Testis (tissue), 2 donors: ENCODE data around the gene ASAP2.

ENCODE experiments used
- POLR2A ChIP-seq: fragments of 450-650 bp; IDR thresholded peaks from one replicate; pipeline ENCODE4 v1.6.1; 2017; ENCODE audit warnings: antibody characterized with exemption, mild to moderate bottlenecking, moderate library complexity
- TF ChIP-seq, protein P1 (sequence below), 3 experiments: fragments of 450-650 bp in 2 of 3; fragments of 200-600 bp in 1 of 3; sonication (generic) in 1 of 3; IDR thresholded peaks; one replicate each; pipeline ENCODE4 v1.5.1; 2016 to 2019; ENCODE audit warnings: antibody characterized with exemption in 3 of 3, mild to moderate bottlenecking in 2 of 3, moderate library complexity in 1 of 3

DNA sequence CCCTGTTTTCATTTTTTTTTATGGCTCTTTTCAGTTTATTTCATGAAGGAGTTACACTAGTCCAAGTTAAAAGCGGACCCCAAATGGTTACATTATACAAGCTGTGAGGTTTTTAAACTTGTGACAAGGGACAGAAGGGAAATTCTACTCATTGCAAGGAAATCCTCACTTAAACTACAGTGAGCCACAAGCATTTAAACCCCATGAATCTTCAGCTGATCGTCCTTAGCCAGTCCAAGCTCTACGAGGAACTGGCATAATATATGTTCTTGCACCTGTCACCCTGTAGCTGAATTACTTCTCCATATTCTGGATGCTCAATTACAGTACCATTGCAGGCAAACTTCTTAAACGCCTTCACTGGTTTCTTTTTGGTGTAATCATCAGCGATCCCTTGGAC is 64.5 kb downstream of the ASAP2 start:
- TF ChIP-seq, protein P1, sequence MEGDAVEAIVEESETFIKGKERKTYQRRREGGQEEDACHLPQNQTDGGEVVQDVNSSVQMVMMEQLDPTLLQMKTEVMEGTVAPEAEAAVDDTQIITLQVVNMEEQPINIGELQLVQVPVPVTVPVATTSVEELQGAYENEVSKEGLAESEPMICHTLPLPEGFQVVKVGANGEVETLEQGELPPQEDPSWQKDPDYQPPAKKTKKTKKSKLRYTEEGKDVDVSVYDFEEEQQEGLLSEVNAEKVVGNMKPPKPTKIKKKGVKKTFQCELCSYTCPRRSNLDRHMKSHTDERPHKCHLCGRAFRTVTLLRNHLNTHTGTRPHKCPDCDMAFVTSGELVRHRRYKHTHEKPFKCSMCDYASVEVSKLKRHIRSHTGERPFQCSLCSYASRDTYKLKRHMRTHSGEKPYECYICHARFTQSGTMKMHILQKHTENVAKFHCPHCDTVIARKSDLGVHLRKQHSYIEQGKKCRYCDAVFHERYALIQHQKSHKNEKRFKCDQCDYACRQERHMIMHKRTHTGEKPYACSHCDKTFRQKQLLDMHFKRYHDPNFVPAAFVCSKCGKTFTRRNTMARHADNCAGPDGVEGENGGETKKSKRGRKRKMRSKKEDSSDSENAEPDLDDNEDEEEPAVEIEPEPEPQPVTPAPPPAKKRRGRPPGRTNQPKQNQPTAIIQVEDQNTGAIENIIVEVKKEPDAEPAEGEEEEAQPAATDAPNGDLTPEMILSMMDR (IDR thresholded peaks at IDR 0.05): no peak
- TF ChIP-seq POLR2A: no peak
